ENCODE results near the gene HSPA2. TPM values are rescaled to one million over a fixed set of nuclear protein-coding genes. Genes with fewer than 3 reads are reported as not detected.

Gene HSPA2
- total and polyA plus RNA-seq, 2 of the 13 experiments (the other 11 are each of a cell fraction or from before 2014, with no cell fraction given), result 0.15 to 0.27 TPM

GRCh38 chr14:64561631-64562030, 21.1 kb downstream of the HSPA2 start:
- DNase-seq (ENCODE audit: low spot score), result no peak
- Histone ChIP-seq H3K9ac (ENCODE audit: insufficient read depth, low read depth, low read length) (no peak overlapping the region), H3K4me1 (ENCODE audit: insufficient read depth, low read length) (no peaks in the 10 kb centered on the region), H3K9me3 (ENCODE audit: low read length) (no peaks in the 10 kb centered on the region), H3K27ac (ENCODE audit: extremely low read length, insufficient read depth, low read length) (no peak overlapping the region), H3K36me3 (replicated peaks in 1 of 2; ENCODE audit: control insufficient read depth in 1 of 2, insufficient read depth in 2 of 2, low read length in 2 of 2) (no peaks in the 10 kb centered on the region), H3K27me3 (ENCODE audit: control insufficient read depth in 1 of 2, insufficient read depth in 2 of 2, low read length in 2 of 2) (peaks cover 0 to 7% of the 10 kb centered on the region in 2 experiments; a peak in 2 of 5 replicates), H3K79me2 (ENCODE audit: insufficient read depth, low read length) (no peaks in the 10 kb centered on the region), H3K4me2 (ENCODE audit: low read depth, low read length) (no peak overlapping the region), H2AFZ (ENCODE audit: low read length) (no peak overlapping the region), H4K20me1 (ENCODE audit: insufficient read depth, low read length) (no peaks in the 10 kb centered on the region), H3K4me3 (replicated peaks in 1 of 3; ENCODE audit: insufficient read depth in 1 of 3, low read depth in 2 of 3, low read length in 3 of 3) (no peak overlapping the region)
- intact Hi-C loops (cut with micrococcal nuclease; ENCODE audit: unreplicated experiment) (no loop called here), in situ Hi-C loops (cut with HindIII; ENCODE audit: extremely low pct_ligation_motif_present, low pct_unique_long_range_greater_than_20kb) (no loop called here)
- ATAC-seq, result no peak
- TF ChIP-seq NPAS2 (CRISPR knock-in tag; IDR thresholded peaks at IDR 0.05; ENCODE audit: borderline replicate concordance) (no peak), ZBTB7B (CRISPR knock-in tag; IDR thresholded peaks at IDR 0.05) (no peak), MTF1 (CRISPR knock-in tag; IDR thresholded peaks at IDR 0.05) (no peak), ZNF616 (CRISPR knock-in tag; IDR thresholded peaks at IDR 0.05; ENCODE audit: low read depth) (no peak), EHMT2 (IDR thresholded peaks at IDR 0.05; ENCODE audit: borderline replicate concordance, low read depth, low read length) (no peak), KDM6A (CRISPR knock-in tag; IDR thresholded peaks at IDR 0.05; ENCODE audit: low read depth) (no peak), ZNF768 (CRISPR knock-in tag; IDR thresholded peaks at IDR 0.05) (no peak), ARNT2 (CRISPR knock-in tag; IDR thresholded peaks at IDR 0.05; ENCODE audit: low read depth) (no peak), MED8 (CRISPR knock-in tag; IDR thresholded peaks at IDR 0.05; ENCODE audit: insufficient replicate concordance) (no peak), ATF1 (CRISPR knock-in tag; IDR thresholded peaks at IDR 0.05) (no peak), HOXA7 (CRISPR knock-in tag; IDR thresholded peaks at IDR 0.05) (no peak), ZNF777 (CRISPR knock-in tag; IDR thresholded peaks at IDR 0.05) (no peak), ZNF207 (IDR thresholded peaks at IDR 0.05; ENCODE audit: borderline replicate concordance) (no peak), ZNF101 (CRISPR knock-in tag; IDR thresholded peaks at IDR 0.05; ENCODE audit: borderline replicate concordance, low read depth) (no peak), ZNF552 (CRISPR knock-in tag; IDR thresholded peaks at IDR 0.05; ENCODE audit: borderline replicate concordance) (no peak)
- TF ChIP-seq, protein P1, sequence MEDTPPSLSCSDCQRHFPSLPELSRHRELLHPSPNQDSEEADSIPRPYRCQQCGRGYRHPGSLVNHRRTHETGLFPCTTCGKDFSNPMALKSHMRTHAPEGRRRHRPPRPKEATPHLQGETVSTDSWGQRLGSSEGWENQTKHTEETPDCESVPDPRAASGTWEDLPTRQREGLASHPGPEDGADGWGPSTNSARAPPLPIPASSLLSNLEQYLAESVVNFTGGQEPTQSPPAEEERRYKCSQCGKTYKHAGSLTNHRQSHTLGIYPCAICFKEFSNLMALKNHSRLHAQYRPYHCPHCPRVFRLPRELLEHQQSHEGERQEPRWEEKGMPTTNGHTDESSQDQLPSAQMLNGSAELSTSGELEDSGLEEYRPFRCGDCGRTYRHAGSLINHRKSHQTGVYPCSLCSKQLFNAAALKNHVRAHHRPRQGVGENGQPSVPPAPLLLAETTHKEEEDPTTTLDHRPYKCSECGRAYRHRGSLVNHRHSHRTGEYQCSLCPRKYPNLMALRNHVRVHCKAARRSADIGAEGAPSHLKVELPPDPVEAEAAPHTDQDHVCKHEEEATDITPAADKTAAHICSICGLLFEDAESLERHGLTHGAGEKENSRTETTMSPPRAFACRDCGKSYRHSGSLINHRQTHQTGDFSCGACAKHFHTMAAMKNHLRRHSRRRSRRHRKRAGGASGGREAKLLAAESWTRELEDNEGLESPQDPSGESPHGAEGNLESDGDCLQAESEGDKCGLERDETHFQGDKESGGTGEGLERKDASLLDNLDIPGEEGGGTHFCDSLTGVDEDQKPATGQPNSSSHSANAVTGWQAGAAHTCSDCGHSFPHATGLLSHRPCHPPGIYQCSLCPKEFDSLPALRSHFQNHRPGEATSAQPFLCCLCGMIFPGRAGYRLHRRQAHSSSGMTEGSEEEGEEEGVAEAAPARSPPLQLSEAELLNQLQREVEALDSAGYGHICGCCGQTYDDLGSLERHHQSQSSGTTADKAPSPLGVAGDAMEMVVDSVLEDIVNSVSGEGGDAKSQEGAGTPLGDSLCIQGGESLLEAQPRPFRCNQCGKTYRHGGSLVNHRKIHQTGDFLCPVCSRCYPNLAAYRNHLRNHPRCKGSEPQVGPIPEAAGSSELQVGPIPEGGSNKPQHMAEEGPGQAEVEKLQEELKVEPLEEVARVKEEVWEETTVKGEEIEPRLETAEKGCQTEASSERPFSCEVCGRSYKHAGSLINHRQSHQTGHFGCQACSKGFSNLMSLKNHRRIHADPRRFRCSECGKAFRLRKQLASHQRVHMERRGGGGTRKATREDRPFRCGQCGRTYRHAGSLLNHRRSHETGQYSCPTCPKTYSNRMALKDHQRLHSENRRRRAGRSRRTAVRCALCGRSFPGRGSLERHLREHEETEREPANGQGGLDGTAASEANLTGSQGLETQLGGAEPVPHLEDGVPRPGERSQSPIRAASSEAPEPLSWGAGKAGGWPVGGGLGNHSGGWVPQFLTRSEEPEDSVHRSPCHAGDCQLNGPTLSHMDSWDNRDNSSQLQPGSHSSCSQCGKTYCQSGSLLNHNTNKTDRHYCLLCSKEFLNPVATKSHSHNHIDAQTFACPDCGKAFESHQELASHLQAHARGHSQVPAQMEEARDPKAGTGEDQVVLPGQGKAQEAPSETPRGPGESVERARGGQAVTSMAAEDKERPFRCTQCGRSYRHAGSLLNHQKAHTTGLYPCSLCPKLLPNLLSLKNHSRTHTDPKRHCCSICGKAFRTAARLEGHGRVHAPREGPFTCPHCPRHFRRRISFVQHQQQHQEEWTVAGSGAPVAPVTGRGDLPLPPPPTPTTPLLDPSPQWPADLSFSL (CRISPR knock-in tag; IDR thresholded peaks at IDR 0.05), result no peak
- ChIA-PET CTCF (ENCODE audit: low intra/inter-chr PET ratio, low total read pairs) (no interaction called here), POLR2A (no interaction called here)
- no TSS peak for BruUV-seq (replicated peaks)
- no peak for FAIRE-seq
- WGBS (ENCODE audit: low lambda C conversion rate), result 38% methylated on average over 2 of the region's 2 CpGs
